Measurements from ENCODE around the gene AOPEP.

Gene AOPEP

GRCh38 chr9:95090023-95090791, 363.7 kb downstream of the AOPEP start:
- DNase-seq = no peak

- no peak for DNase-seq
These were observed 364.5 kb downstream of the AOPEP start for GRCh38 chr9:95090871-95091577.

GRCh38 chr9:95091601-95092261, 365.2 kb downstream of the AOPEP start:
- DNase-seq = no peak

- DNase-seq = no peak
These were observed 366.0 kb downstream of the AOPEP start for GRCh38 chr9:95092262-95093072.

GRCh38 chr9:95093586-95093985, 367.1 kb downstream of the AOPEP start:
- no peak for DNase-seq

- DNase-seq = no peak
These were observed 367.5 kb downstream of the AOPEP start for GRCh38 chr9:95094002-95094401.

GRCh38 chr9:95095641-95096355, 369.3 kb downstream of the AOPEP start:
- no peak for DNase-seq

- DNase-seq = no peak
These were observed 369.9 kb downstream of the AOPEP start for GRCh38 chr9:95096381-95096780.

GRCh38 chr9:95096807-95097206, 370.3 kb downstream of the AOPEP start:
- DNase-seq = no peak

GRCh38 chr9:95097279-95097678, 370.8 kb downstream of the AOPEP start:
- DNase-seq = no peak

GRCh38 chr9:95098391-95098921, 372.0 kb downstream of the AOPEP start:
- no peak for DNase-seq

- DNase-seq = no peak
These were observed 373.0 kb downstream of the AOPEP start for GRCh38 chr9:95099321-95100070.

- DNase-seq = no peak
These were observed 373.6 kb downstream of the AOPEP start for GRCh38 chr9:95100071-95100627.

GRCh38 chr9:95101326-95101725, 374.8 kb downstream of the AOPEP start:
- no peak for DNase-seq

GRCh38 chr9:95102001-95102433, 375.5 kb downstream of the AOPEP start:
- DNase-seq = no peak

GRCh38 chr9:95102572-95102971, 376.1 kb downstream of the AOPEP start:
- DNase-seq = no peak

- no peak for DNase-seq
These were observed 376.8 kb downstream of the AOPEP start for GRCh38 chr9:95103281-95103771.

GRCh38 chr9:95103871-95104580, 377.5 kb downstream of the AOPEP start:
- DNase-seq = no peak

- no peak for DNase-seq
These were observed 378.1 kb downstream of the AOPEP start for GRCh38 chr9:95104581-95104960.

- DNase-seq = no peak
These were observed 378.5 kb downstream of the AOPEP start for GRCh38 chr9:95104980-95105379.
